GM12874 (cell line): Measurements from ENCODE around the gene PTPRG.

Experiments used
- CTCF ChIP-seq: IDR thresholded peaks from 2 replicates; pipeline ENCODE4 v1.5.1; 2011; ENCODE audit warnings: low read depth, mild to moderate bottlenecking, control low read depth, low read length, moderate library complexity; ENCODE audit not compliant: insufficient read depth

The PTPRG gene

GRCh38 chr3:61975199-61975598 lies 413.8 kb downstream of the PTPRG start:
- TF ChIP-seq CTCF = no peak

- TF ChIP-seq CTCF = no peak
Measured at GRCh38 chr3:61975936-61976335, 414.6 kb downstream of the PTPRG start.

GRCh38 chr3:61978460-61979419 lies 417.4 kb downstream of the PTPRG start:
- TF ChIP-seq CTCF = no peak

GRCh38 chr3:61979638-61980037 lies 418.3 kb downstream of the PTPRG start:
- TF ChIP-seq CTCF = no peak

- no peak for TF ChIP-seq CTCF
Measured at GRCh38 chr3:61980041-61980440, 418.7 kb downstream of the PTPRG start.

GRCh38 chr3:61981060-61981459 lies 419.7 kb downstream of the PTPRG start:
- TF ChIP-seq CTCF = no peak

GRCh38 chr3:61983479-61983878 lies 422.1 kb downstream of the PTPRG start:
- TF ChIP-seq CTCF = no peak
